Glutamatergic neuron (in vitro differentiated cells): ENCODE measurements around the gene C14orf180. TPM values are rescaled to one million over a fixed set of nuclear protein-coding genes. Genes with fewer than 3 reads are reported as not detected.

ENCODE experiments used
- DNase-seq: peaks from one replicate; pipeline ENCODE4 v3.0.0; 2022
- H3K27ac Mint-ChIP-seq: one replicate; pipeline ENCODE4 v1.8.0; 2020; ENCODE audit warnings: mild to moderate bottlenecking, mixed read lengths, inconsistent platforms; ENCODE audit not compliant: unreplicated experiment
- H3K27me3 Mint-ChIP-seq: one replicate; pipeline ENCODE4 v1.8.0; 2020; ENCODE audit warnings: mild to moderate bottlenecking, moderate library complexity, mixed read lengths, inconsistent platforms; ENCODE audit not compliant: unreplicated experiment
- H3K36me3 Mint-ChIP-seq: one replicate; pipeline ENCODE4 v1.8.0; 2020; ENCODE audit warnings: mild to moderate bottlenecking, mixed read lengths, inconsistent platforms; ENCODE audit not compliant: unreplicated experiment
- H3K4me1 Mint-ChIP-seq: one replicate; pipeline ENCODE4 v1.8.0; 2020; ENCODE audit warnings: mild to moderate bottlenecking, low read depth, mixed read lengths, inconsistent platforms; ENCODE audit not compliant: unreplicated experiment
- H3K4me3 Mint-ChIP-seq: one replicate; pipeline ENCODE4 v1.8.0; 2020; ENCODE audit warnings: mild to moderate bottlenecking, mixed read lengths, inconsistent platforms; ENCODE audit not compliant: unreplicated experiment
- H3K9me3 Mint-ChIP-seq: one replicate; pipeline ENCODE4 v1.8.0; 2020; ENCODE audit warnings: mild to moderate bottlenecking, moderate library complexity, mixed read lengths, inconsistent platforms; ENCODE audit not compliant: unreplicated experiment
- total RNA-seq: library from RNA; stranded (reverse); fragmentation: NEBNext Ultra II Directional; extraction: Animal tissue kit (Norgen Biotek cat#: 25700); gene quantifications from one replicate; pipeline ENCODE4 v1.2.1, GENCODE V29; 2021; ENCODE audit not compliant: unreplicated experiment
- TF ChIP-seq, protein P1 (sequence below): fragments of 200-600 bp; sonication (generic); IDR thresholded peaks from one replicate; pipeline ENCODE4 v1.5.0; 2021; ENCODE audit not compliant: partially characterized antibody, unreplicated experiment

The C14orf180 gene
- total RNA-seq, 1 donor from 2014 or later: not detected

DNA sequence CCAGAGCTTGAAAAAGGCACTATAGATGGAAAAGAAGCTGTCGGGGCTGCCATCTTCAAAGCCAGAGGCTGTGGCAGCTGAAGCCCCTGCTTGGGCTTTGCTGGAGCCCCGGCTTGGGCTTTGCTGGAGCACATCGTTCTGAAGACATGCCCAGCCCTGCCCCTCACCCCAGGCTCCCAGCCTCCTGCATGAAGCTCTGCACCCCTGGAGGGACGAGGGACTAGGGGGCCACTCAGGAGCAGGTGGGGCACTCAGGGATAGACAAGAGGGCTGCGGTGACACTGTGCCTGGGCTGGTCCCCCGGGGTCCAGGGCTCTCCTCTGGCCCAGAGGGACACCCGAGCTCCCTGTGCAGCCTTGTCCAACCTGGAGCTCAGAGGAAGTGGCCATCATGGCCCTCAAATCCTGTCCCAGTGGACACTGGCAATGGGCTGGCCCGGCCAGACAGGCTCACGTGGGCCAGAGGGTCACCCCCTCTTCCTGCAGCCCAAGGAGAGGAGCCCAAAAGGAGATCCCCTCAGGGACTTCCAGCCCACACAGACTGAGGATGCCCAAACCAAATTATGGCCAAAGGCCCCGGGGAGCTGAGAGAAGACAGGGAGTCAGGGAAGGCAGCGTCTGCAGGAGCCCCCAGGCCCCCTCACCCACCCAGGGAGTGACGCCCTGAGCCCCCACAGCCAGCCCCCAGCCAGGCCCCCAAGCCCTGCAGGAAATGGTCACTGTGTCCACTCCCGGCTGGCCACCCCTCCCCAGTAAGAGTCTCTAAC lies 23.1 kb upstream of the C14orf180 start:
- TF ChIP-seq, protein P1, sequence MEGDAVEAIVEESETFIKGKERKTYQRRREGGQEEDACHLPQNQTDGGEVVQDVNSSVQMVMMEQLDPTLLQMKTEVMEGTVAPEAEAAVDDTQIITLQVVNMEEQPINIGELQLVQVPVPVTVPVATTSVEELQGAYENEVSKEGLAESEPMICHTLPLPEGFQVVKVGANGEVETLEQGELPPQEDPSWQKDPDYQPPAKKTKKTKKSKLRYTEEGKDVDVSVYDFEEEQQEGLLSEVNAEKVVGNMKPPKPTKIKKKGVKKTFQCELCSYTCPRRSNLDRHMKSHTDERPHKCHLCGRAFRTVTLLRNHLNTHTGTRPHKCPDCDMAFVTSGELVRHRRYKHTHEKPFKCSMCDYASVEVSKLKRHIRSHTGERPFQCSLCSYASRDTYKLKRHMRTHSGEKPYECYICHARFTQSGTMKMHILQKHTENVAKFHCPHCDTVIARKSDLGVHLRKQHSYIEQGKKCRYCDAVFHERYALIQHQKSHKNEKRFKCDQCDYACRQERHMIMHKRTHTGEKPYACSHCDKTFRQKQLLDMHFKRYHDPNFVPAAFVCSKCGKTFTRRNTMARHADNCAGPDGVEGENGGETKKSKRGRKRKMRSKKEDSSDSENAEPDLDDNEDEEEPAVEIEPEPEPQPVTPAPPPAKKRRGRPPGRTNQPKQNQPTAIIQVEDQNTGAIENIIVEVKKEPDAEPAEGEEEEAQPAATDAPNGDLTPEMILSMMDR: no peak
- peak; percentile 12 for DNase-seq
- Mint-ChIP-seq H3K36me3 (no peaks in the 10 kb centered on the region), H3K4me1 (no peaks in the 10 kb centered on the region), H3K27me3 (peaks cover 7% of the 10 kb centered on the region), H3K4me3 (no peak overlapping the region), H3K27ac (no peak overlapping the region), H3K9me3 (peaks cover 11% of the 10 kb centered on the region)

DNA sequence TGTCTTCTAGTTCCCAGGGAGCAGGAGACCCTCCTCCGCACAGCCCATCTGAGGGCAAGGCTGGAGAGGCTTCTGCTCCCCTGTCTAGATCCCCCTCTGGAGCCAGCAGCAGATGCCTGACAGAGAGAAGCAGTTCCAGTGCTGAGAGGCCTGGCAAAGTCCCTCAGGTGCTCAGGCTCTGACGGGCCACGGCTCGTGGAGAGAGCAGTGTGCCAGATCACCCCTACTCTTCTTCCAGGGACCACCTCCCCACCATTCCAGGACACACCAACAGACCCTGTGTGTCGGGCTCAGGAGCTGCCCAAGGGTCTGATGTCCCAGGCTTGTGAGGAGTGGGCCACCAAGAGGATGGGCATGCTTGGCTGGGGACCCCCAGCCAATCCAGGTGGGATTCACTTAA lies 22.5 kb upstream of the C14orf180 start:
- H3K27ac Mint-ChIP-seq: no peak overlapping the region
- H3K27me3 Mint-ChIP-seq: peaks cover 8% of the 10 kb centered on the region

DNA sequence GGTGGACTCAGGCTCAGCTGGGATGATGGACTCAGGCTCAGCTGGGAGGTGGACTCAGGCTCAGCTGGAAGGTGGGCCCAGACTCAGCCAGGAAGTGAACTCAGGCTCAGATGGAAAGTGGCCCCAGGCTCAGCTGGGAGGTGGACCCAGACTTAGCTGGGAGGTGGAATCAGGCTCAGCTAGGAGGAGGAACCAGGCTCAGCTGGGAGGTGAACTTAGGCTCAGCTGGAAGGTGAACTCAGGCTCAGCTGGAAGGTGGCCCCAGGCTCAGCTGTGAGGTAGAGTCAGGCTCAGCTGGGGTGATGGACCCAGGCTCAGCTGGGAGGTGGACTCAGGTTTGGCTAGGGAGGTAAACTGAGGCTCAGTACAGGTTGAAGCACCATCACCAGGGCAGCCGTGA lies 21.8 kb upstream of the C14orf180 start:
- H3K4me1 Mint-ChIP-seq: no peaks in the 10 kb centered on the region
- no peak for DNase-seq
- peaks cover 8% of the 10 kb centered on the region for H3K27me3 Mint-ChIP-seq
- TF ChIP-seq, protein P1: no peak
- H3K4me3 Mint-ChIP-seq: no peak overlapping the region
- H3K36me3 Mint-ChIP-seq: no peaks in the 10 kb centered on the region
- no peak overlapping the region for H3K27ac Mint-ChIP-seq
- H3K9me3 Mint-ChIP-seq: peaks cover 12% of the 10 kb centered on the region

More for the DNA sequence above, 22.5 kb upstream of the C14orf180 start:
- DNase-seq: peak; percentile 4
- no peaks in the 10 kb centered on the region for H3K4me1 Mint-ChIP-seq
- H3K36me3 Mint-ChIP-seq: no peaks in the 10 kb centered on the region
- TF ChIP-seq, protein P1: no peak
- H3K9me3 Mint-ChIP-seq: peaks cover 12% of the 10 kb centered on the region
- H3K4me3 Mint-ChIP-seq: no peak overlapping the region

DNA sequence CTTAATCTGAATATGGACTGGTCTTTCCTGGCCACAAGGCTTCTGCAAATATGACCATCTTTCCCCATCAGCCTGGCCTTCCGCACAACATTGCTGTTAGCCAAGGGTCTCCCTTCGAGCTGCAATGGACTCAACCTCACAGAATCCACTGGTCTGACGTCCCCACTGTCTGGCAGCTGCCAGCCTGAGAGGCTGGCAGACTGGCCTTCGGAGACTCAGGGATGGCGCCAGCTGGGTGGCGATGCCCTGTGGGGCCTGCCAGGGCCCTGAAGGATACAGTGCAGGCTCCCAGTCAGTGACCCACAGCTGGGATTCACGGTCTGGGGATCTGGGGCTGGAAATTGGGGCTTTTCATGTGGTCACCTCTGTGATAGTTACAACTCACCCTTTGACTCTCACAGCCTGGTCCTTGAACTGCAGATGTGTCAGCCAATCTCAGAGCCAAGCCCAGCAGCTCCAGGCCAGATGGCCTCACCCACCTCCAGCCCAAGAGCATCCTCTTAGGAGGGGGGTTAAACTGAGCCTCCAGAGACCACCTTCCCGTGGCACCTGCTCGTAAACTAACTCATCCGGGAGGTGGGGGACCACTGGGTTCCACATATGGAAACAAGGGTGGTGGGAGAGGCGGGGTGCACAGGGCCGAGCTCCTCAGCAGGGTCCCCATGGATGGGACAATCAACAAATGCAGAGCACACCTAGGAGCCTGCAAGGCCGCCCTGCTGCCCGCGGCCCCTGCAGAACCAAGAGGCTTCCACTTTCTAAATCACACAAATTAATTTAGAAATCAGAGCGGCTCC lies 21.1 kb upstream of the C14orf180 start:
- peak; percentile 8 for DNase-seq
- H3K36me3 Mint-ChIP-seq: no peaks in the 10 kb centered on the region
- no peak overlapping the region for H3K27ac Mint-ChIP-seq
- TF ChIP-seq, protein P1: no peak
- H3K27me3 Mint-ChIP-seq: peaks cover 8% of the 10 kb centered on the region
- H3K4me3 Mint-ChIP-seq: no peak overlapping the region
- H3K9me3 Mint-ChIP-seq: peaks cover 12% of the 10 kb centered on the region
- no peaks in the 10 kb centered on the region for H3K4me1 Mint-ChIP-seq
